Measurements from ENCODE around the gene PPP3CA. TPM values are rescaled to one million over a fixed set of nuclear protein-coding genes. Genes with fewer than 3 reads are reported as not detected.

PPP3CA gene
- total RNA-seq, 4 donors from 2014 or later, result 19.0 to 39.6 (median 20.3) TPM

GRCh38 chr4:101221294-101221693, 126.0 kb downstream of the PPP3CA start:
- peaks cover 0 to 19% (median 0%) of the 10 kb centered on the region in 4 donors for H3K4me1 ChIP-seq
- H3K27ac ChIP-seq, result no peak overlapping the region

GRCh38 chr4:101218894-101219293, 128.4 kb downstream of the PPP3CA start:
- no peaks in the 10 kb centered on the region for H3K9me3 ChIP-seq
- TF ChIP-seq POLR2A (IDR thresholded peaks at IDR 0.05) (no peak), CTCF (IDR thresholded peaks at IDR 0.05) (no peak)
- no peak for DNase-seq
- H3K36me3 ChIP-seq, result no peaks in the 10 kb centered on the region
- H3K27ac ChIP-seq, result no peak overlapping the region
- H3K4me1 ChIP-seq, result peaks cover 0 to 19% (median 0%) of the 10 kb centered on the region in 4 donors
- no peaks in the 10 kb centered on the region for H3K27me3 ChIP-seq
- H3K4me3 ChIP-seq, result no peak overlapping the region

More at GRCh38 chr4:101221294-101221693, 126.0 kb downstream of the PPP3CA start:
- Histone ChIP-seq H3K9me3 (no peaks in the 10 kb centered on the region), H3K27me3 (no peaks in the 10 kb centered on the region), H3K36me3 (no peaks in the 10 kb centered on the region), H3K4me3 (no peak overlapping the region)
- TF ChIP-seq CTCF (IDR thresholded peaks at IDR 0.05), result no peak
- TF ChIP-seq POLR2A (IDR thresholded peaks at IDR 0.05), result no peak
- no peak for DNase-seq

GRCh38 chr4:101218346-101218745, 129.0 kb downstream of the PPP3CA start:
- DNase-seq, result no peak
- no peaks in the 10 kb centered on the region for H3K36me3 ChIP-seq
- H3K4me1 ChIP-seq, result peaks cover 0 to 19% (median 0%) of the 10 kb centered on the region in 4 donors
- no peaks in the 10 kb centered on the region for H3K9me3 ChIP-seq
- H3K27ac ChIP-seq, result no peak overlapping the region
- H3K27me3 ChIP-seq, result no peaks in the 10 kb centered on the region
- TF ChIP-seq POLR2A (IDR thresholded peaks at IDR 0.05) (no peak), CTCF (IDR thresholded peaks at IDR 0.05) (no peak)
- H3K4me3 ChIP-seq, result no peak overlapping the region

- Histone ChIP-seq H3K9me3 (no peaks in the 10 kb centered on the region), H3K4me3 (no peak overlapping the region), H3K27me3 (no peaks in the 10 kb centered on the region), H3K27ac (no peak overlapping the region), H3K4me1 (peaks cover 0 to 19% (median 0%) of the 10 kb centered on the region in 4 donors), H3K36me3 (no peaks in the 10 kb centered on the region)
- TF ChIP-seq POLR2A (IDR thresholded peaks at IDR 0.05), result no peak
- no peak for TF ChIP-seq CTCF (IDR thresholded peaks at IDR 0.05)
- DNase-seq, result peak in 1 of 3 donors; percentile 35
Observed at GRCh38 chr4:101217353-101218031, 129.8 kb downstream of the PPP3CA start.

GRCh38 chr4:101211146-101211553, 136.2 kb downstream of the PPP3CA start:
- no peak for DNase-seq
- Histone ChIP-seq H3K27ac (no peak overlapping the region), H3K4me3 (no peak overlapping the region), H3K27me3 (no peaks in the 10 kb centered on the region), H3K9me3 (no peaks in the 10 kb centered on the region), H3K4me1 (no peaks in the 10 kb centered on the region), H3K36me3 (no peaks in the 10 kb centered on the region)
- TF ChIP-seq CTCF (IDR thresholded peaks at IDR 0.05) (no peak), POLR2A (IDR thresholded peaks at IDR 0.05) (no peak)

Data from Peyer's patch (tissue), 4 donors.